ENCODE results near the gene SERPINH1. TPM values are rescaled to one million over a fixed set of nuclear protein-coding genes. Genes with fewer than 3 reads are reported as not detected.

The SERPINH1 gene
- polyA plus RNA-seq, 4 donors = 8.1 to 151 (median 33.6) TPM

DNA sequence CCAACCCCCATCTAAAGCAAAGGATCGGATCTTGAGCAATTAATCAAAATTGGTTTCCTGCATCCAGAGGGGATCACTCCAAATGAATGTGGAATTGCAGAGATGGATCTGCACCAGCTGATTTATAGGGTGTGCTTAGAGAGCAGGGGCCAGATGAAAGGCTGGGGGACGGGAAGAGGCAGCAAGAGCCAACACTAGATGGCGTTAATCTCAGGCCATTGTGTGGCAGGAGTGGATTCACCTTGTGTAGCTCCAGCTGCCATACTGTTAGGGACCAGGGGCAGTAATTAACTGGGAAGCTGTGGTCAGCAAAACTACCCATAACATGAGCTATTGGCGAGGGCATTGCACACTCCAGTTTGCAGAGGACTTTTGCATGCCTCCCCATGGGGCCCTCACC is 35.6 kb downstream of the SERPINH1 start:
- WGBS, 3 donors = 63 to 69% (median 65%) methylated on average over 4 of the region's 4 CpGs
- Histone ChIP-seq H3K27ac (ENCODE audit: low read depth in 1 of 3, low read length in 2 of 3) (no peak overlapping the region), H3K27me3 (ENCODE audit: control insufficient read depth in 3 of 3, insufficient read depth in 3 of 3, low read length in 3 of 3) (no peaks in the 10 kb centered on the region), H3K4me1 (ENCODE audit: control insufficient read depth in 3 of 3, insufficient read depth in 2 of 3, low read depth in 1 of 3, low read length in 2 of 3) (peaks cover 0 to 28% (median 0%) of the 10 kb centered on the region in 3 donors), H3K36me3 (ENCODE audit: control insufficient read depth in 3 of 3, insufficient read depth in 2 of 3, low read depth in 1 of 3, low read length in 3 of 3) (peaks cover 0 to 3% (median 0%) of the 10 kb centered on the region in 3 donors), H3K9me3 (ENCODE audit: control insufficient read depth in 2 of 2, insufficient read depth in 1 of 2, low read depth in 1 of 2, low read length in 1 of 2) (no peaks in the 10 kb centered on the region), H3K4me3 (ENCODE audit: low read depth in 1 of 3, low read length in 3 of 3) (no peak overlapping the region)
- DNase-seq = peak; percentile 38 to 53
- FAIRE-seq = no peak

- Histone ChIP-seq H3K4me1 (ENCODE audit: control insufficient read depth in 3 of 3, insufficient read depth in 2 of 3, low read depth in 1 of 3, low read length in 2 of 3) (peaks cover 0 to 25% (median 0%) of the 10 kb centered on the region in 3 donors), H3K4me3 (ENCODE audit: low read depth in 1 of 3, low read length in 3 of 3) (no peak overlapping the region), H3K27me3 (ENCODE audit: control insufficient read depth in 3 of 3, insufficient read depth in 3 of 3, low read length in 3 of 3) (no peaks in the 10 kb centered on the region), H3K9me3 (ENCODE audit: control insufficient read depth in 2 of 2, insufficient read depth in 1 of 2, low read depth in 1 of 2, low read length in 1 of 2) (no peaks in the 10 kb centered on the region), H3K36me3 (ENCODE audit: control insufficient read depth in 3 of 3, insufficient read depth in 2 of 3, low read depth in 1 of 3, low read length in 3 of 3) (peaks cover 0 to 3% (median 0%) of the 10 kb centered on the region in 3 donors), H3K27ac (ENCODE audit: low read depth in 1 of 3, low read length in 2 of 3) (no peak overlapping the region)
- no peak for DNase-seq
- no peak for FAIRE-seq
Observed at GRCh38 chr11:75598264-75598663, 36.2 kb downstream of the SERPINH1 start.

DNA sequence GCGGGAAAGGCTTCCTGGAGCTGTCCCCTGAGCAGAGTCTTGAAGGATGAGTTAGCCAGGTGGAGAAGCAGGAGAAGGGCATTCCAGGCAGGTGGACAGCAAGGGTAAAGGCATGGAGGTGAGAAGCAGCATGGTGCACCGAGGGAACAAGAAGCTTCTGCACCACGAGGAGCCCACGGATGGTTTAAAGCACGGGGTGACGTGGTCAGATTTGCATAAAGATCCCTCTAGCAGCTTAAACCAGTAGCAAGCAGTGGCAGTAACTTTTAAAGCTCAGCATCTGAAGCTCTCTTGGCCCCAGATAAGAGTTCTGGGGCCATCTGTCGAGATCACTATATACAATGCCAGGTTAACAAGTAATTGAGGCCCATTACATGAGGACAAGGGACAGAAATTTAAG is 36.8 kb downstream of the SERPINH1 start:
- H3K27ac ChIP-seq (ENCODE audit: low read depth in 1 of 3, low read length in 2 of 3) = no peak overlapping the region
- no peaks in the 10 kb centered on the region for H3K9me3 ChIP-seq (ENCODE audit: control insufficient read depth in 2 of 2, insufficient read depth in 1 of 2, low read depth in 1 of 2, low read length in 1 of 2)
- peaks cover 0 to 3% (median 0%) of the 10 kb centered on the region in 3 donors for H3K36me3 ChIP-seq (ENCODE audit: control insufficient read depth in 3 of 3, insufficient read depth in 2 of 3, low read depth in 1 of 3, low read length in 3 of 3)
- peaks cover 0 to 19% (median 0%) of the 10 kb centered on the region in 3 donors for H3K4me1 ChIP-seq (ENCODE audit: control insufficient read depth in 3 of 3, insufficient read depth in 2 of 3, low read depth in 1 of 3, low read length in 2 of 3)
- DNase-seq (no peak), FAIRE-seq (no peak)
- no peaks in the 10 kb centered on the region for H3K27me3 ChIP-seq (ENCODE audit: control insufficient read depth in 3 of 3, insufficient read depth in 3 of 3, low read length in 3 of 3)
- no peak overlapping the region for H3K4me3 ChIP-seq (ENCODE audit: low read depth in 1 of 3, low read length in 3 of 3)
- 61 to 87% (median 79%) methylated on average over 7 of the region's 7 CpGs for WGBS, 3 donors

- WGBS, 3 donors = 68 to 74% (median 74%) methylated on average over 3 of the region's 3 CpGs
- H3K9me3 ChIP-seq (ENCODE audit: control insufficient read depth in 2 of 2, insufficient read depth in 1 of 2, low read depth in 1 of 2, low read length in 1 of 2) = no peaks in the 10 kb centered on the region
- FAIRE-seq = no peak
- no peaks in the 10 kb centered on the region for H3K27me3 ChIP-seq (ENCODE audit: control insufficient read depth in 3 of 3, insufficient read depth in 3 of 3, low read length in 3 of 3)
- no peak overlapping the region for H3K27ac ChIP-seq (ENCODE audit: low read depth in 1 of 3, low read length in 2 of 3)
- peaks cover 0 to 17% (median 0%) of the 10 kb centered on the region in 3 donors for H3K4me1 ChIP-seq (ENCODE audit: control insufficient read depth in 3 of 3, insufficient read depth in 2 of 3, low read depth in 1 of 3, low read length in 2 of 3)
- H3K4me3 ChIP-seq (ENCODE audit: low read depth in 1 of 3, low read length in 3 of 3) = no peak overlapping the region
- H3K36me3 ChIP-seq (ENCODE audit: control insufficient read depth in 3 of 3, insufficient read depth in 2 of 3, low read depth in 1 of 3, low read length in 3 of 3) = peaks cover 0 to 3% (median 0%) of the 10 kb centered on the region in 3 donors
- DNase-seq = no peak
Observed at GRCh38 chr11:75600356-75600755, 38.3 kb downstream of the SERPINH1 start.

DNA sequence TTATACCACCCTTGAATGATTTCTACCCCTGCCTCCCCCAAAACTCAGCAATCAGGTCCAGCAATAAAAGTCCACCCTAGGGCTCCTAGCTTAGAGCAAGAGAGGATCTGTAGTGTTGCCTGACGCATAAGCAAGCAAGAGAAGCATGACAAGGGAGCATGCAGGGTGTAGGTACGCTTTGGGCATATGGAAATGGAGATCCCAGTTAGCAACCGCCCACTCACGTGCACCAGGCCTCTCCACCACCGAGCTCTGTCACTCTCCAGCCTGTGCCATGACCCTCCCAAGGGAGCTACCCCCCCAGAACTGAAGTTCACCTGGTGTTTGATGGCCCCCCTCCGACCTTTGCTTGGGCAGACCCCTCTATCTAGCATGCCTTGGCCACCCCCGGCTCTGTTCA is 39.4 kb downstream of the SERPINH1 start:
- no peak overlapping the region for H3K4me3 ChIP-seq (ENCODE audit: low read depth in 1 of 3, low read length in 3 of 3)
- peaks cover 0 to 3% (median 0%) of the 10 kb centered on the region in 3 donors for H3K36me3 ChIP-seq (ENCODE audit: control insufficient read depth in 3 of 3, insufficient read depth in 2 of 3, low read depth in 1 of 3, low read length in 3 of 3)
- 81 to 88% (median 82%) methylated on average over 7 of the region's 7 CpGs for WGBS, 3 donors
- FAIRE-seq = no peak
- H3K9me3 ChIP-seq (ENCODE audit: control insufficient read depth in 2 of 2, insufficient read depth in 1 of 2, low read depth in 1 of 2, low read length in 1 of 2) = no peaks in the 10 kb centered on the region
- H3K27me3 ChIP-seq (ENCODE audit: control insufficient read depth in 3 of 3, insufficient read depth in 3 of 3, low read length in 3 of 3) = no peaks in the 10 kb centered on the region
- no peak for DNase-seq
- no peak overlapping the region for H3K27ac ChIP-seq (ENCODE audit: low read depth in 1 of 3, low read length in 2 of 3)
- H3K4me1 ChIP-seq (ENCODE audit: control insufficient read depth in 3 of 3, insufficient read depth in 2 of 3, low read depth in 1 of 3, low read length in 2 of 3) = peaks cover 0 to 17% (median 0%) of the 10 kb centered on the region in 3 donors

- DNase-seq (no peak), FAIRE-seq (no peak)
- Histone ChIP-seq H3K4me3 (ENCODE audit: low read depth in 1 of 3, low read length in 3 of 3) (no peak overlapping the region), H3K27ac (ENCODE audit: low read depth in 1 of 3, low read length in 2 of 3) (no peak overlapping the region), H3K27me3 (ENCODE audit: control insufficient read depth in 3 of 3, insufficient read depth in 3 of 3, low read length in 3 of 3) (no peaks in the 10 kb centered on the region), H3K36me3 (ENCODE audit: control insufficient read depth in 3 of 3, insufficient read depth in 2 of 3, low read depth in 1 of 3, low read length in 3 of 3) (peaks cover 0 to 5% (median 0%) of the 10 kb centered on the region in 3 donors), H3K4me1 (ENCODE audit: control insufficient read depth in 3 of 3, insufficient read depth in 2 of 3, low read depth in 1 of 3, low read length in 2 of 3) (peaks cover 0 to 11% (median 0%) of the 10 kb centered on the region in 3 donors), H3K9me3 (ENCODE audit: control insufficient read depth in 2 of 2, insufficient read depth in 1 of 2, low read depth in 1 of 2, low read length in 1 of 2) (no peaks in the 10 kb centered on the region)
- WGBS, 3 donors = 73 to 88% (median 75%) methylated on average over 8 of the region's 8 CpGs
Observed at GRCh38 chr11:75602951-75603350, 40.9 kb downstream of the SERPINH1 start.

DNA sequence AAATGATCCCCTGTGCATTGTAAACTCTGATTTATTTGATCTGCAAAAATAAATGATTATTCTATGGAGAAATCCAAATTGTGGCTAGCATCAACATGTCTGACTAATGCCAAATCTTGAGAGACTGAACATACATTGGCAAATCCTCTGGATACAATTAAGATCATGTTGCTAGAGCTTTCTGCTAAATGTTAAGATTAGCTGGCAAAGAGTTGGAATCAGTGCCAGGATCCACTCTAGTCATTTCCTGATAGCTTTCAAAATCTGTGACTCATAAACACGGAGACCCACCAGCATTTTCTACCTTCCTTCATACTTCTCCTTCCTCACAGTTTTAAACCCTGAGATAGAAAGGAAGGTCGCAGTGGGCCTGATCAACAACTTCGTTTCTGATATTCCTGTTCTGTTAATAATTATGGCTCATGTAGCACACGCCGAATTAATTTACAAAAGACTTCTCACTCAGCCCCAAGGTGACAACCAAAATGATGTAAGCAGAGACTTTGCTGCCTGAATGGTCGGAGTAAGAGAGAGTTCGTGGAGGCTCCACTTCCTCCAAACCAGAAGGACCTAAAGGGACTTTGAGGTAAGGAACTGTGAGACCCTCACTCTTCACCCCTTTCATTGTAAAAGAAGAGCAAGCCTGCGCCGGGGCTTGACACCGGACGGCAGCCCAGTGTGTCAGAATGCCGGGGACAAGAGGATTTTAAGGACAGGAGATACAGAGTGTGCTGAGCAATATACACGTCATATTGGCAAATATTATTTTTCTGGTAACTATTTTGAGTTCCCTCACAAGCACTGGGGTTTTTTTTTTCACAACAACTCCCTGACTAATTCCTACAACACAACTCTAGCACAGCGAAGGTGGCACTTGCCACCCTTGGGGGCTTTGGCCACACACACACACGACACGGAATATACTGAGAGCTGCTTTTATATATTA is 42.0 kb downstream of the SERPINH1 start:
- peaks cover 0 to 5% (median 0%) of the 10 kb centered on the region in 3 donors for H3K36me3 ChIP-seq (ENCODE audit: control insufficient read depth in 3 of 3, insufficient read depth in 2 of 3, low read depth in 1 of 3, low read length in 3 of 3)
- 82 to 89% (median 85%) methylated on average over 16 of the region's 16 CpGs for WGBS, 3 donors
- no peaks in the 10 kb centered on the region for H3K9me3 ChIP-seq (ENCODE audit: control insufficient read depth in 2 of 2, insufficient read depth in 1 of 2, low read depth in 1 of 2, low read length in 1 of 2)
- FAIRE-seq (no peak), DNase-seq (no peak)
- no peak overlapping the region for H3K4me3 ChIP-seq (ENCODE audit: low read depth in 1 of 3, low read length in 3 of 3)
- H3K4me1 ChIP-seq (ENCODE audit: control insufficient read depth in 3 of 3, insufficient read depth in 2 of 3, low read depth in 1 of 3, low read length in 2 of 3) = peaks cover 0 to 3% (median 0%) of the 10 kb centered on the region in 3 donors
- no peak overlapping the region for H3K27ac ChIP-seq (ENCODE audit: low read depth in 1 of 3, low read length in 2 of 3)
- H3K27me3 ChIP-seq (ENCODE audit: control insufficient read depth in 3 of 3, insufficient read depth in 3 of 3, low read length in 3 of 3) = no peaks in the 10 kb centered on the region

DNA sequence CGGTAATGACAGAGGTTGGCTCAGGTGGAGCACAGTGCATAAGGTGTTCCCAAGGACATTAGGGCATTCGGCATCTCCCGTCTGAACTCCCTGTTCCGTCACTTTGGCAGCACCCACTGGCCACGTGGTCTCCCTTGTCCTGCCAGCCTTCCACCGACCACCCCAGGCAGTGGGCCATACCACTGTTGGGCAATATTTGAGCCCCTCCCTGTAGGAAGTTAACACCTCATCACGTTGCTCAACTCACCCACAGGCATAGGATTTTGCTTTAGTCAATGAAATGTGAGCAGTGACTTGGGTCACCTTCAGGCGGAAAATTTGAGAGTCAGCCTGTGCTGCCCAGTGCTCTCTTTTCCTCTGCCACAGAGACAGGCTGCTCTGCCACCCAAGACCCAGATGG is 44.0 kb downstream of the SERPINH1 start:
- no peak for FAIRE-seq

More for the DNA sequence above, 44.0 kb downstream of the SERPINH1 start:
- WGBS, 3 donors = 77 to 87% (median 82%) methylated on average over 8 of the region's 8 CpGs
- Histone ChIP-seq H3K4me1 (ENCODE audit: control insufficient read depth in 3 of 3, insufficient read depth in 2 of 3, low read depth in 1 of 3, low read length in 2 of 3) (no peaks in the 10 kb centered on the region), H3K36me3 (ENCODE audit: control insufficient read depth in 3 of 3, insufficient read depth in 2 of 3, low read depth in 1 of 3, low read length in 3 of 3) (peaks cover 0 to 5% (median 0%) of the 10 kb centered on the region in 3 donors), H3K27ac (ENCODE audit: low read depth in 1 of 3, low read length in 2 of 3) (no peak overlapping the region), H3K27me3 (ENCODE audit: control insufficient read depth in 3 of 3, insufficient read depth in 3 of 3, low read length in 3 of 3) (no peaks in the 10 kb centered on the region), H3K9me3 (ENCODE audit: control insufficient read depth in 2 of 2, insufficient read depth in 1 of 2, low read depth in 1 of 2, low read length in 1 of 2) (no peaks in the 10 kb centered on the region), H3K4me3 (ENCODE audit: low read depth in 1 of 3, low read length in 3 of 3) (no peak overlapping the region)
- no peak for DNase-seq

All from small intestine (tissue), 7 donors.